Epidermal melanocyte (primary cell): ENCODE data around the gene RHOC.

Experiments
- DNase-seq: peaks from one replicate; pipeline ENCODE4 v3.0.0; 2011; ENCODE audit warnings: low spot score; ENCODE audit not compliant: insufficient read length

Gene RHOC

DNA sequence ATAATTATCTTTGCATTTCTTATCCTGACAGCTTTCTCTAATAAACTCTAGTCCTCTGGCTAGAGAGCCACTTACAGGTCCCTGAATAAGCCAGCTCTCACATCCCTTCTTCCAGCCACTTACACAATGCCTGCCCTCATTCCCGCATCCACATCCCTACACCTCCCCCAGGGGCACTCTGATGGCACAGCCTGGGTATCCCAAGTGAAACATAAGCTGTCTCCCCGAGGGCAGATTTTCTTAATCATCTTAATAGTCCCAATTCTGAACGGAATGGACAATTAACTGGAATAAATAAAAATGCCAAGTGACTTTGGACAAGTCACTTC lies 4.9 kb downstream of the RHOC start:
- no peak for DNase-seq

DNA sequence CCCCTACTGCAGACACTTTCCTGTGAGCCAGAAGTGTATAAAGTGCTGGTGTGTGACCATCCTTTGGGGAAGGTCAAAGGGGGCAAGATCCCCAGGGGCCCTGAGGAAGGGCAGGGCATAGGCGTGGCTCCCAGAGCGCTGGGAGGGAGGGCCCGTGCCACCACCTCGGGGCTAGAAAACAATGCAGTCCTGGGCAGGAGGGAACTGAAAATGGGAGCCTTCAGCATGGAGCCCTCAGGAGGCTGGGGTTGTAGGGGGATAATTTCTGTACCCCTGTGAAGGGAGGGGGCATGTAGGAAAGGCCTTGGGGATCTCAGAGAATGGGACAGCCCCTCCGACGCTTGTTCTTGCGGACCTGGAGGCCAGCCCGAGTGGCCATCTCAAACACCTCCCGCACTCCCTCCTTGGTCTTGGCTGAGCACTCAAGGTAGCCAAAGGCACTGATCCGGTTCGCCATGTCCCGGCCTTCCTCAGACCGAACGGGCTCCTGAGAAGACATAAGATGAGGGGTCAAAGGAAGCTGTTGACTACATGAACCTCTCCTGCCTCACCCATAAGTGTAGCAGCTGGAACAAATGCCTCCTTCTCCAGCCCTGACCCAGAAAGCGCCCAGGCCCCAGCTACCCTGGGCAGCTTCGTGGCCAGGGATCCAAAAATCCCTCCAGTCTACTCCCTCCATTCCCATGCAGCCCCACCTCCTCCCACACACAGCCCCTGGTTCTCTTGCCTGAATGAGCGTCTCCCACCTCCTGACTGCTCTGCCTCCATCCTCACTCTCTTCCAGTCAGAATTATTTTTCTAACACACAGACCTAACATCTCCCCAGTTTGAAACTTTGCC lies 5.5 kb downstream of the RHOC start:
- no peak for DNase-seq

DNA sequence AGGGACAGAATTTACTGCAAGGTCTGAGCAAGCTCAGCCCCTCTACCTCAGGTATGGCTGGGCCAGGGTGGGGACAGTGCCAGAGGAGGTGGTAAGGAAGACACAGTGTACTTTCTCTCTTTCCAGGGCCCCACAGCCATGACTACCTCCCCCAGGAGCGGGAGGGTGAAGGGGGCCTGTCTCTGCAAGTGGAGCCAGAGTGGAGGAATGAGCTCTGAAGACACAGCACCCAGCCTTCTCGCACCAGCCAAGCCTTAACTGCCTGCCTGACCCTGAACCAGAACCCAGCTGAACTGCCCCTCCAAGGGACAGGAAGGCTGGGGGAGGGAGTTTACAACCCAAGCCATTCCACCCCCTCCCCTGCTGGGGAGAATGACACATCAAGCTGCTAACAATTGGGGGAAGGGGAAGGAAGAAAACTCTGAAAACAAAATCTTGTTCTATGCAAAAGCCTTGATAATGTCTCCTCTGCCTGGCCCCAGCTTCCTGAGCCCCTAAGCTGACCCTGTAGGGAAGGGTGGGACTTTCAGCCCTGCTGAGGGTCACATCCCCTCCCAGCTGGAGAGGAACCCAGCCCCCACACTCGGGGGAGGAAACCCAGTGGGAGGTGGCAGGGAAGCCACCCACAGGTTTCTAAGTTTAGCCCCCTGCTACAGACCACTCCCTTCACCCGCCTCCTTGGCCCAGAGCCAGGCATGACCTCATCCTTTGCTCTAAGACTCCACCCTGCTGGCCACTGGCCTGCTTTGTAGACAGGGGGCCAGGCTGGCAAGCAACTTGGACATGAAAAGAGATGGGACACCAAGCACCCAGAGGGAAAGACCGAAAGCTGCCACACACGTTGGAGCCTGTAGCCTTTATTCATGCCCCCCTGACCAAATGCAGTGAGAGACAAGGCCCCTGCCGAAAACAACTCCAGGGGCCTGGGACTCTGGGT lies 6.4 kb downstream of the RHOC start:
- peak; percentile 84 for DNase-seq

DNA sequence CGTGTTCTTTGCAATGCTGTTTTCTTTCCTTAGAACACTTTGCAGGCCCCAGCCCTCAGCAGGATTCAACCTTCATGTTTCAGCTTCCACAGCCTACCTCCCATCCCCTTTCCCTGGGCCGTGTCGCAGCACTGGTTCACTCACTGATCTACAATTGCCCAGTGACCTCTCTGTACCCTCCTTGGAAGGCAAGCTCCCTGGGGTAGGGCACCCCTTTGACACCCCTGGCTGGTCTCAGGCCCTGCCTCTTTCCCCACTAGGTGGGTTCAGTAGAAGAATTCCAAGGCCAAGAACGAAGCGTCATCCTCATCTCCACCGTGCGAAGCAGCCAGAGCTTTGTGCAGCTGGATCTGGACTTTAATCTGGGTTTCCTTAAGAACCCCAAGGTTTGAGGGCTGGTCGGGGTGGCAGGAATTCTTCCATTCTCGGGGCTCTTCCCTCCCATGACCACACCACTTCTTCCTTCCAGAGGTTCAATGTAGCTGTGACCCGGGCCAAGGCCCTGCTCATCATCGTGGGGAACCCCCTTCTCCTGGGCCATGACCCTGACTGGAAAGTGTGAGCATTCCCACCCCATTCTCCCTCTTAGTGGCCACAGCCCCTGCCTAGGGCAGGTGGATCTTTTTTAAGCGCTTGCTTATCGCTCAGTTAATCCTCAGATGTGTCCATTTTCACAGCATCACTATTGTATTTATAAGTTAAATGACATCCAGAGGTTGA lies 7.3 kb downstream of the RHOC start:
- no peak for DNase-seq

DNA sequence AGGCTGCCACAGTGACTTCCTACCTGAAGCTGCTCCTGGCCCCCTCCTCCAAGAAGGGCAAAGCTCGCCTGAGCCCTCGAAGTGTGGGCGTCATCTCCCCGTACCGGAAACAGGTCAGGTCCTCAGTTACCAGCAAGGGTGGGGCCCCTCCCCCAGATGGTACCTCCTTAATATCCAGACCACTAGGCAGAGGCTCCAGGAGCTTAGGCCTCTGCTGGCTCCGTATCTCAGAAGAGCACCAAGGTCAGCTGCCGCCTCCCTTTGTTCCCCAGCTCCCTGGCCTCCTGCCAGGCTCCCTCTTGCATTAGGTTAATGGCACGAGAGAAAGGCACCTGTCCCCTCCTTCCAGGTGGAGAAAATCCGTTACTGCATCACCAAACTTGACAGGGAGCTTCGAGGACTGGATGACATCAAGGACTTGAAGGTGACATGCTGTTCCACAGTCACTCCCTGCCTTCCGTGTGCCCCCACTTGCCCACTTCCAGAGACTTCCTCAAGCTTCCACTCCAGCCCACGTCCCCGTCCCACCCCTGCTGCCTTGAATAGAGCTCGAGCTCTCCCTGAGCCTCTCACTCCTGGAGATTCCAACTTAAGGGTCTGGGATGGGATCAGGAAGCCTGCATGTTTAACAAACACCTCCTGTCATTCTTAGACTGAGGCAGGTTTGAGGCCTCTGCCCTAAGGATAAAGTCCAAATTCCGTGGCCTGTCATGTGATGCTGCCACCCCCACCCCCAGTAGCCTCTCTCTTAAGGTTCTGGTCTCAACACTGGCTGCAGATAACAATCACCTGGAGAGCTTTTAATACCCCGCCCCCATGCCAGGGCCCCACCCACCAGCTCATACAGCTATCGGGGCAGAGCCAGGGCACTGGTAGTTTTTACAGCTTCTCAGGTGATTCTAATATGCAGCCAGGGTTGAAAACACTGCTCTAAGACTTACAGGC lies 8.3 kb downstream of the RHOC start:
- no peak for DNase-seq

DNA sequence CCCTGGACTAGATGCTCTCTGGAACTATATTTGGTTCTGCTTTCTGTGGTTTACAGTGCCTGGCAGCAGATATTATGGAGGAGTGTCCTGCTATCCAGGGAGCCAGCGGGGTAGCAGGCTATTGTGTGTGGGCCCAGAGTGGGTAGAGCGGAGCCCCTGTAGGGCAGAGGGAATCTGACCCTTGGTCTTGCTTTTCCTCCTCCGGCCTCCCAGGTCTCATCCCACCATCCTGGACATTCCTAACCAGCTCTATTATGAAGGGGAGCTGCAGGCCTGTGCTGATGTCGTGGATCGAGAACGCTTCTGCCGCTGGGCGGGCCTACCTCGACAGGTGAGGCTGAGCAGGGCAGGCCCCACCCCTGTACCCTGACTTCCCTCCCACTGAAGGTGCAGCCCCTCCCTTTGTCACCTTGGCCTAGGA lies 9.1 kb downstream of the RHOC start:
- DNase-seq = no peak

DNA sequence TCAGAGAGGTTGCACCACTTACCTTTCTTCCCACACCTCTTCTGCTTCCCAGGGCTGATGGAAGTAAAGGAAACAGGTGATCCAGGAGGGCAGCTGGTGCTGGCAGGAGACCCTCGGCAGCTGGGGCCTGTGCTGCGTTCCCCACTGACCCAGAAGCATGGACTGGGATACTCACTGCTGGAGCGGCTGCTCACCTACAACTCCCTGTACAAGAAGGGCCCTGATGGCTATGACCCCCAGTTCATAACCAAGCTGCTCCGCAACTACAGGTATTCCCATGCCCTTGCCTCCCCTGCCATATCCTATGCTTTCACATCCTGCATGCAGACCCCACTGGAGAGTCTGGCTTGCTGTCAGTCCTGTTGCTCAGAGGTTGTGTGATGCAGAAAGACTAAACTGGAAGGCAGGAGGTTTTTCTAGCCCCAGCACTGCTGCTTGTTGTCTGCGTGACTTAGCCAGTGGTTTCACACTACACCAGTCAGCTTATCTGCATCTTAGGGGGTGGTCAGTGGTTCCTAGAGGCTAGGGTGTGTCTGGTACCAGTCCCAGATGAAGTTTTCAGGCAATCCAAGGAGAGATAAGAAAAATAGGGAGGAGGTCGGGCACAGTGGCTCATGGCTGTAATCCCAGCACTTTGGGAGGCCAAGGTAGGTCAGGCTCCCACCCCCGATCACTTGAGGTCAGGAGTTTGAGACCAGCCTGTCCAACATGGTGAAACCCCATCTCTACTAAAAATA lies 10.2 kb downstream of the RHOC start:
- DNase-seq = no peak

DNA sequence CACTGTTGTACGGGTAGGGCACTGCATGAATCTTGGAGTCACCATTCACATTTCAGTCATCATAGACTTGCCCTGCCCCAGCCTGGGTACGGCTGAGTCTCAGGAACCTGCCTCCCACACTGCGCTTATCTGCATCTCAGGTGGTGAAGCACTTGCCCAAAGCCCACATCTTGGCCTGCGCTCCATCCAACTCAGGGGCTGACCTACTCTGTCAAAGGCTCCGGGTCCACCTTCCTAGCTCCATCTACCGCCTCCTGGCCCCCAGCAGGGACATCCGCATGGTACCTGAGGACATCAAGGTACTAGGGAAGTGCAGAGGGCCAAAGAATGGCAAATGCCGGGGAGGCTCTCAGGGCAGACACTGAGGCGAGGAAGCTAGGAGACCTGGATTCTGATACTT lies 11.7 kb downstream of the RHOC start:
- DNase-seq = no peak

DNA sequence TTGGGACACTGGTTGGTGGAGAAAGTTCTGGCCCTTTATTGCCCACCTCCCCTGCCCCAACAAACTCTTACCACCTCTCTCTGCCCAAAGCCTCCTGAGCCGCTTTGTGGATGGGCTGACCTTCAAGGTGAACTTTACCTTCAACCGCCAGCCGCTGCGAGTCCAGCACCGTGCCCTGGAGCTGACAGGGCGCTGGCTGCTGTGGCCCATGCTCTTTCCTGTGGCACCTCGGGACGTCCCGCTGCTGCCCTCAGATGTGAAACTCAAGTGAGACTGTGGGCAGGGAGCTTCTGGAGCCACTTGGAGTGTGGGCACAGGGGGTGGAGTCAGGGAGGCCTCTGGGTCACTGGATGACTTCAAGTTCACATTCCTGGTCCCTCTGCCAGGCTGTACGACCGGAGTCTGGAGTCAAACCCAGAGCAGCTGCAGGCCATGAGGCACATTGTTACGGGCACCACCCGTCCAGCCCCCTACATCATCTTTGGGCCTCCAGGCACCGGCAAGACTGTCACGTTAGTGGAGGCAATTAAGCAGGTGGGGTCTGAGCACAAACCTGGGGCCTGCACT lies 12.5 kb downstream of the RHOC start:
- DNase-seq = no peak

DNA sequence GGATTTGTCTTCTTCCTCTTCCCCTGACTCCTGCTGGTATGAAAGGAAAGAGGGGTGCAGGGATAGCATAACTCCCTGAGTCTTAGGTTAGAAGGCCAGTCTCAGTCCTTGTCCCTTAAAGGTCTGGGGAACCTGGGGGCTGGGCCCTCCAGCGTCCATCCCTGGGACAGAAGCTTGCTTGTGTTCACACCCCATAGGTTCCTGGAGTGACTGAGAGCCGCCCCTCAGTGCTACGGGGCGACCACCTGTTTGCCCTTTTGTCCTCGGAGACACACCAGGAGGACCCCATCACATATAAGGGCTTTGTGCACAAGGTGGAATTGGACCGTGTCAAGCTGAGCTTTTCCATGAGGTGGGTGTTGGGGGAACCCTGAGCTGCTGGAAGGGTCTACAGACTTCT lies 13.1 kb downstream of the RHOC start:
- no peak for DNase-seq

DNA sequence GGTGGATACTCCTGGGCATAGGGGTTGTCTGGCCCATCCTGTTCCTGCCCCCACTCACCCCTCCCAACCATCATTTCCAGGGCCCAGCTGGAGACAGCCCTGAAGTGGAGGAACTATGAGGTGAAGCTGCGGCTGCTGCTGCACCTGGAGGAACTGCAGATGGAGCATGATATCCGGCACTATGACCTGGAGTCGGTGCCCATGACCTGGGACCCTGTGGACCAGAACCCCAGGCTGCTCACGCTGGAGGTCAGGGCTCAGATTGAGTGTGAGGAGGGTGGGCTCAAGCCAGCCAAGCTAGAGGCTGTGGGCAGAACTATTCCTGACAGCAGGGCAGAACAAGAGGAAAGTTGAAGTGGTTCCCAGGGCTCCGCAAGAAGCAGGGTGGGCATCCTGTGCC lies 14.2 kb downstream of the RHOC start:
- no peak for DNase-seq

DNA sequence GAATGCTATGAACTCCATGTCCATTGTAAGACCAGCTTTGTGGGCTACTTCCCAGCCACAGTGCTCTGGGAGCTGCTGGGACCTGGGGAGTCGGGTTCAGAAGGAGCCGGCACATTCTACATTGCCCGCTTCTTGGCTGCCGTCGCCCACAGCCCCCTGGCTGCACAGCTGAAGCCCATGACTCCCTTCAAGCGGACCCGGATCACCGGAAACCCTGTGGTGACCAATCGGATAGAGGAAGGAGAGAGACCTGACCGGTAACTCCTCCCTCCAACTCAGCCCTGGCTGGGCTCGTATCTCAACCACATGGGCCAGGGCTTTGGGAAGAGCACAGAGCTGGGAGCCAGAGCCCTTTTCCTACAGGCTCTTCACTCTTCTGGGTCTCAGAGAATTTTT lies 17.1 kb downstream of the RHOC start:
- DNase-seq = no peak

DNA sequence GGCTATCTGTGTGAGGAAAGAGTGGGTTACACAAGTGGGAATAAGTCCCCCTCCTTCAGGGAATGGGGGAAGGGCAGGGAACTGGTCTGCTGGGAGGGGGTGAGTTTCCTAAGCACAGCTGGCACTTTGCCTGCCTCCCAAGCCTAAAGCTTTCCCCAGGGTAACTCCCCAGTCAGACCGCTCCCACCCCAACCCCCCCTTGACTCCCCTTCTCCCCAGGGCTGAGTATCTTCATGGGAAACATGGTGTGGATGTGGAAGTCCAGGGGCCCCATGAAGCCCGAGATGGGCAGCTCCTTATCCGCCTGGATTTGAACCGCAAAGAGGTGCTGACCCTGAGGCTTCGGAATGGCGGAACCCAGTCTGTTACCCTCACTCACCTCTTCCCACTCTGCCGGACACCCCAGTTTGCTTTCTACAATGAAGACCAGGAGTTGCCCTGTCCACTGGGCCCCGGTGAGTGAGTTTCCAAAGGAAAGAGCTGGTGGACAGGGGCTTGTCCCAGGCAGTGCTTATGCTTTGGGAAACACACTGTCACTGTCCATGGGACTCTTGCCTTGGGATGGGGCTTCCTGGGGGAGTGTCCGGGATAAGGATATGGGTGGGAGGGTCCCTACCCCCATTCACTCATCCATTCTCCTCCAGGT lies 17.6 kb downstream of the RHOC start:
- no peak for DNase-seq

DNA sequence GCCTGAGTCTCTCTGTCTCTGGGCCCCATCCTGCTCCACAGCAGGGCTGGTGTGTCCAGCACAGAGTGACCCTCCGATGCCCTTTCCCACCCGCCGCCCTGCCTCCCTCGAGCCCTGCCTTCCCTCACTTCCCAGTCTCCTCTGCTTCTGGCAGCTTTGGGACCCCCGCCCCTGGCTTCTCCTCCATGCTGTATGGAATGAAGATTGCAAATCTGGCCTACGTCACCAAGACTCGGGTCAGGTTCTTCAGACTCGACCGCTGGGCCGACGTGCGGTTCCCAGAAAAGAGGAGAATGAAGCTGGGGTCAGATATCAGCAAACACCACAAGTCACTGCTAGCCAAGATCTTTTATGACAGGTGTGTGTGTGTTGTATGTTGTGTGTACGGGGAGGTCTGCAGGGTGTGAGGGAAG lies 18.1 kb downstream of the RHOC start:
- DNase-seq = no peak

DNA sequence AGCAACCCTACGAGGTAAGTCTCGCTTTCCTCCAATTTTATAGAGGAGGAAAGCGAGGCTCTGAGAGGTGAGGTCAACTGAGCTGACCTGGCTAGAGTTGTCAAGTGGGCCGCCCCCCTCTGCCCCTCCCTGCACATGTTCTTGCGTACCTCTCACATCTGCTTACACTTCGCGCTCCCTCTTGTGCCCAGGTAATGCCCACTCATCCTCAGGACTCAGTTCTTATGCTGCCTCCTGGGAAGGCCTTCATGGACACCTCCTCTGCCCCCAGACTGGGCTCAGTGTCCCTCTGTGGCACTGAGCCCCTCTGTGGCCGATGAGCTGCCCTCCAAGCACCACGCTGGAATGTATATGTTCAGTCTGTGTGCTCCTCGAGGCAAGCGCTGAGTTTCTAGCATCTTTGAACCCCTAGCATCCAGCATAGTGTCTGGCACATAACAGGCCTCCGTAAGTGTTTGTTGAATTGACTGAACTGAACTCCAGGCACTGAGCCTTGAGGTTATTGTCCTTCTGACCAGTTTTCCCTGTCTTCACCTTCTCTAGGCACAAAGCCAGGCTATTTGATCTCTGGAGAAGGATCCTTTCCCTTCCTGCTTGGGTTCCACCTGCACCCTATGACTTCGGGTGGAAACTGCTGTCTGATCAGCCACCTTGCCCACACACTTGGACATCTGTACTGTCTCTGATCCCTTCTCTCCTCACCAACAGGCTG lies 19.0 kb downstream of the RHOC start:
- no peak for DNase-seq

DNA sequence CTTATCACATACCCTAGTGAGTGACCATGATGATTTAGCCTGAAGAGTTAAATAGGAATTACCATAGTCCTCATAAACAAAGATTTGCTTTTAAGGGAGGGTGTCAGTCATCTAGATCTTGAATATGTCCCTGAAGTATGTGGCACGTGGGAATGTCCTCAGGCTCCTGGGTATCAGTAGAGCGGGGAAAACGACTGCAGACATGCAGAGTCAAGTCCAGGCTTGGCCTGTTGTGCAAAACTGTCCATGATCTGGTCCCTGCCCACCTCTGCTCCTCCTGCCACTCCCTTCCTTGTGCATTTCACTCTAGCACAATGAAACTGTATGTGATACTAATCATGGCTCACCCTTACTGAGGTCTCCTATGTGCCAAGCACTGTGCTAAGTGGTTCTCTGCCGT lies 19.6 kb downstream of the RHOC start:
- no peak for DNase-seq

DNA sequence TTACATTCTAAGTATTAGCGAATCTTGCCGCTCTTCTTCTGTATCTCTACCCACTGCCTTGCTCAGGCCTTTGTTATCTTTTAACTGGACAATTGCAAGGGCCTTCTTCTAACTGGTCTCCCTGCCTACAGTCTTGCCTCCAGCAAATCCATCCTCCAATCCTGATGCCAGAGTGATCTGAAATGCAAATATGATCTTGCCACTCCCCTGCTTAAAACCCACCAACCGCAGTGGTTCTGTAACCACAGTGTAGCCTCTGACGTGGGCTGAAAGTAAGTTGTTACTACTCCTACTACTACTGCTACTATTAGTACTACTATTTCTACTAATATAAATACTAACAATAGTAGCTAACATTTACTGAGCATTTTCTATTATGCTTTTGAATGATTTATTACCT lies 20.1 kb downstream of the RHOC start:
- DNase-seq = no peak

DNA sequence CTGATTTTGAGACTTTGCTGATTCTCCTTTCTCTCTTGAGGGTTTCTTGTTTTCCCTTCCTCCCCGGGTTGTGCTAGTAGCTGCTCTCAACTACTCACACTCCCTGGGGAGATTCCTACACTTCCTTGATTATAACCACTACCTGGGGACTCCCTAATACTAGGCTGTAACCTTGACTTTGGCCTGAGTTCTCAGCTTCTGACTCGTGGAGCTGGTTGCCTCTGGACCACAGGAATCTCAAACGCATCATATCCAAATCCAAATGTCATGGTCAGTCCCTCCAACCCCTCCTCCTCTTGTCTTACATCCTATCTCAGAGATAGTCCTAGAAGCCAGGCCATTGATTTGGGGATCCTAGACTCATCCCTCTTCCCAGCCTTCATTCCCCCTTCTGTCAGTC lies 20.5 kb downstream of the RHOC start:
- no peak for DNase-seq

DNA sequence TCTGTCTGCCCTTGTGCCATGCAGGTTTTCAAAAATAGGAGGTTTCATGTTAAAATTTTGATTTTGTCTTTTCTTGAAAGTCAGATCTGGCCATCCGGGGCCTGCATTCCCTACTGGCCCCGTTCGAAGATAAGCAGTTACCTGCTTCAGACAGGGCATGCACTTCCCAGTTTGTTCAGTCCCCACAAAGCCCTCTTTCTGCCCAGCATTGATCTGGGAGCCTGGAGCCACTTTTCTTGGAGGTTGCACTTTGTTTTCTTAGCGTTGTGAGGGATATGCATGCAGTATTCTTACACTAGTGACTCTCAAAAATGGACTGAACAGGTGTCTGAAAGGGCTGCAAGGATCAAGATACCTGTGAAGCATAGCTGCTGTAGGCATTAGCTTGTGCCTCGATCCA lies 21.0 kb downstream of the RHOC start:
- no peak for DNase-seq
